ENCODE data around the gene MRAP2.
"Not testable (repeated sequence)": the region's sequence is repeated elsewhere in the genome, so short reads cannot be mapped to it uniquely, and the experiment has no call there.

Gene MRAP2

GRCh38 chr6:84035484-84035883 is 1.9 kb downstream of the MRAP2 start:
- no peak for DNase-seq

GRCh38 chr6:84037425-84038089 is 4.0 kb downstream of the MRAP2 start:
- DNase-seq, result no peak

- no peak for DNase-seq
Measured at GRCh38 chr6:84042603-84043002, 9.0 kb downstream of the MRAP2 start.

- DNase-seq, result no peak
Measured at GRCh38 chr6:84043555-84043954, 10.0 kb downstream of the MRAP2 start.

GRCh38 chr6:84046755-84047154 is 13.2 kb downstream of the MRAP2 start:
- DNase-seq, result no peak

GRCh38 chr6:84048588-84048987 is 15.0 kb downstream of the MRAP2 start:
- no peak for DNase-seq

GRCh38 chr6:84050408-84050807 is 16.8 kb downstream of the MRAP2 start:
- no peak for DNase-seq

GRCh38 chr6:84052204-84052882 is 18.8 kb downstream of the MRAP2 start:
- DNase-seq, result peak; percentile 59

GRCh38 chr6:84052883-84053241 is 19.3 kb downstream of the MRAP2 start:
- DNase-seq, result no peak

GRCh38 chr6:84055647-84056046 is 22.1 kb downstream of the MRAP2 start:
- DNase-seq, result no peak

- peak; percentile 17 for DNase-seq
Measured at GRCh38 chr6:84057908-84058307, 24.3 kb downstream of the MRAP2 start.

- no peak for DNase-seq
Measured at GRCh38 chr6:84059082-84059481, 25.5 kb downstream of the MRAP2 start.

- DNase-seq, result no peak
Measured at GRCh38 chr6:84061174-84061573, 27.6 kb downstream of the MRAP2 start.

GRCh38 chr6:84061613-84062398 is 28.2 kb downstream of the MRAP2 start:
- no peak for DNase-seq

GRCh38 chr6:84062519-84063154 is 29.1 kb downstream of the MRAP2 start:
- DNase-seq, result no peak

- no peak for DNase-seq
Measured at GRCh38 chr6:84065693-84066290, 32.2 kb downstream of the MRAP2 start.

GRCh38 chr6:84066536-84066935 is 33.0 kb downstream of the MRAP2 start:
- no peak for DNase-seq

- not testable (repeated sequence) for DNase-seq
Measured at GRCh38 chr6:84068873-84069272, 35.3 kb downstream of the MRAP2 start.

- no peak for DNase-seq
Measured at GRCh38 chr6:84072442-84072997, 38.9 kb downstream of the MRAP2 start.

GRCh38 chr6:84074988-84075781 is 41.6 kb downstream of the MRAP2 start:
- no peak for DNase-seq

- no peak for DNase-seq
Measured at GRCh38 chr6:84077645-84078044, 44.1 kb downstream of the MRAP2 start.

- DNase-seq, result no peak
Measured at GRCh38 chr6:84078335-84078734, 44.8 kb downstream of the MRAP2 start.

All from NCI-H446 treated with DMSO at 0.1 percent for 48 hours (cell line).